Mucosa of descending colon (tissue), 3 donors: ENCODE results near the gene TKTL1. TPM values are rescaled to one million over a fixed set of nuclear protein-coding genes. Genes with fewer than 3 reads are reported as not detected.

Experiments used
- ATAC-seq: fragments of 200-7000 bp; cut with Tn5 transposase; one replicate; pipeline ENCODE4 v1.9.1; 2020; ENCODE audit warnings: mild to moderate bottlenecking, moderate library complexity
- DNase-seq, 3 donors: peaks; one replicate each; pipeline ENCODE4 v3.0.0-alpha.2; 2020
- H3K36me3 ChIP-seq: fragments of 200-600 bp; one replicate; pipeline ENCODE4 v1.8.0; 2021; ENCODE audit warnings: low read depth, mild to moderate bottlenecking
- H3K4me1 ChIP-seq: fragments of 200-600 bp; one replicate; pipeline ENCODE4 v1.8.0; 2021; ENCODE audit warnings: low read depth, mild to moderate bottlenecking
- H3K4me3 ChIP-seq: fragments of 200-600 bp; one replicate; pipeline ENCODE4 v1.8.0; 2021; ENCODE audit warnings: mild to moderate bottlenecking
- H3K9me3 ChIP-seq: fragments of 200-600 bp; one replicate; pipeline ENCODE4 v1.8.0; 2021; ENCODE audit warnings: mild to moderate bottlenecking
- CTCF ChIP-seq: fragments of 200-600 bp; IDR thresholded peaks from one replicate; pipeline ENCODE4 v1.8.0; 2022; ENCODE audit warnings: antibody characterized with exemption, mild to moderate bottlenecking
- intact Hi-C, 2 donors: fragments of 100-400 bp; cut with DNase I in 1 of 2; cut with micrococcal nuclease in 1 of 2; formaldehyde crosslinking; loops; one replicate each; pipeline versions ENCODE4 v1.11.0 to v1.11.1; 2022; cut with DNase I, micrococcal nuclease
- total RNA-seq, 3 donors: library from RNA; stranded (reverse); fragmentation: NEBNext Ultra II Directional in 2 of 3; extraction: Animal tissue kit (Norgen Biotek cat#: 25700) in 2 of 3; gene quantifications; one replicate each; pipeline versions ENCODE4 v1.2.1 to v1.2.4, GENCODE V29; 2021 to 2023
- donor health status: DM: no; HTN: no; CAD: no; lungs with moderate emphysema.
- donor health status: DM: no; HTN: no; CAD: no.
- donor health status: DM: no; HTN: yes; CAD: no.

TKTL1 gene
- total RNA-seq, 3 donors from 2014 or later = not detected

GRCh38 chrX:154365997-154366665 lies 70.5 kb downstream of the TKTL1 start:
- Histone ChIP-seq H3K4me3 (no peak overlapping the region), H3K4me1 (no peaks in the 10 kb centered on the region), H3K9me3 (no peaks in the 10 kb centered on the region), H3K36me3 (no peaks in the 10 kb centered on the region)
- intact Hi-C loops = no loop called here
- ATAC-seq (no peak), DNase-seq (no peak)
- TF ChIP-seq CTCF = no peak

- ATAC-seq (no peak), DNase-seq (no peak)
- Histone ChIP-seq H3K36me3 (no peaks in the 10 kb centered on the region), H3K4me1 (no peaks in the 10 kb centered on the region), H3K4me3 (no peak overlapping the region), H3K9me3 (no peaks in the 10 kb centered on the region)
- TF ChIP-seq CTCF = no peak
- intact Hi-C loops = no loop called here
Measured at GRCh38 chrX:154366666-154367055, 71.1 kb downstream of the TKTL1 start.

- DNase-seq (no peak), ATAC-seq (no peak)
- H3K36me3 ChIP-seq = no peaks in the 10 kb centered on the region
- intact Hi-C loops = no loop called here
- H3K4me1 ChIP-seq = no peaks in the 10 kb centered on the region
- no peak overlapping the region for H3K4me3 ChIP-seq
- H3K9me3 ChIP-seq = no peaks in the 10 kb centered on the region
- no peak for TF ChIP-seq CTCF
Measured at GRCh38 chrX:154367474-154368308, 72.1 kb downstream of the TKTL1 start.

- no peaks in the 10 kb centered on the region for H3K4me1 ChIP-seq
- ATAC-seq = peak; percentile 43
- intact Hi-C loops = no loop called here
Measured at GRCh38 chrX:154368630-154369448, 73.2 kb downstream of the TKTL1 start.

More at GRCh38 chrX:154368630-154369448, 73.2 kb downstream of the TKTL1 start:
- Histone ChIP-seq H3K9me3 (no peaks in the 10 kb centered on the region), H3K4me3 (no peak overlapping the region), H3K36me3 (no peaks in the 10 kb centered on the region)
- DNase-seq = peak; percentile 62 to 91 (median 65)
- TF ChIP-seq CTCF = no peak
